GM19397 (cell line): ENCODE results near the gene MTMR1.

Source experiments
- ATAC-seq: cut with Tn5 transposase; IDR thresholded peaks from one replicate; pipeline ENCODE4 v1.9.1; 2021; ENCODE audit warnings: mild to moderate bottlenecking, moderate library complexity; ENCODE audit not compliant: unreplicated experiment

MTMR1 gene

DNA sequence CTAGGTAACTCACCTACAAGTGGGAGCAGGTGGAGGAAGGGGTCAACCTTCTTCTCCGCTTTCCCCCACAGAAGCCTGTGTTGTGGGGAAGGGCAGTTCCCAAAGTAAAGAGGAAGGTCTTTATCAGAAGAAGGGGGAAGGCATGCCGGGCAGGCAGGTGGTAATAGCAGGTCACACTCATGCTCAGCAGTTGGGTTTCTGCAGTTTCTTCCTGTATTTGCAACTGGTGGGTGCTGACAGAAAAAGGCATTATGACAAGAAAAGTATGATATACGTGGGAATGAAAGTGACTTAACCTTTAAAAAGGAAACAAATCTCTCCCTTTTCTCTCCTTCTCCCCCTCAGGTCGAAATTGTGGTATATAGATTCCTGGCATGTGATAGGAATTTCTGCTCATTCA, 3.7 kb downstream of the MTMR1 start:
- ATAC-seq = no peak

DNA sequence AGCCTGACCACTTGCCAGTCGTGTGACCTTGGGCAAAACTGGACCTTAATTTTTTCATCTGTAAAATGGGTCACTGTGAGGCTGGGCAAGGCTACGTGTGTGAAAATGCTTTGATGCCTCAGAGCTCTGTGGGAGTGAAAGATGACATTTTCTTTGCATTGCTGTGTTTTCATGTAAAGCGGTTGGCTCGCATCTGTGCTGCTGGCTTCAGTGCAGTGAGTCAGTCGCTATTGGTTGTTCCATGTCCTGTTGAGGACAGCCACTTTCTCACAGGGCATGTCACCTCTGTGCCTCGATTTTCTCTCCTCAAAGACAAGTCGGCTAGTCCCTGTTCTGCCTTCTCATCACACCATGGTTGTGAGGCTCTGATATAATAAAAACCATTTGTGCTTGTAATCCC, 4.4 kb downstream of the MTMR1 start:
- no peak for ATAC-seq

DNA sequence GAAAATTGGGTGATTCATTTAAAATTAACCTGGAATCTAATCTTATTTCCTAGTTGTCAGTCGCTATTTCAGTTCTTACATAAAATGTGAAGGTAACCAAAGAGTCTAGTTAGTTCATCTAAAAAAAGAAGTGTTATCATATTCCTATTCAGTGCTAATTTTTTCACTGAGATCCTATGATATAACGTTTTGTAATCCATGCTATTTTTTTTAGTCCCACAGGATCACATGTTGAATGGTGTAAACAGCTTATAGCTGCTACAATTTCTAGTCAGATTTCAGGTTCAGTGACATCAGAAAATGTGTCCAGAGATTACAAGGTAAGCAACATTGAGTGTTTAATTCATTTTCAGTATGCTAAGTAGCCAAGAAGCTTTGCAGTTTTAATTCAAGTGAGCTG, 5.8 kb downstream of the MTMR1 start:
- ATAC-seq = no peak

DNA sequence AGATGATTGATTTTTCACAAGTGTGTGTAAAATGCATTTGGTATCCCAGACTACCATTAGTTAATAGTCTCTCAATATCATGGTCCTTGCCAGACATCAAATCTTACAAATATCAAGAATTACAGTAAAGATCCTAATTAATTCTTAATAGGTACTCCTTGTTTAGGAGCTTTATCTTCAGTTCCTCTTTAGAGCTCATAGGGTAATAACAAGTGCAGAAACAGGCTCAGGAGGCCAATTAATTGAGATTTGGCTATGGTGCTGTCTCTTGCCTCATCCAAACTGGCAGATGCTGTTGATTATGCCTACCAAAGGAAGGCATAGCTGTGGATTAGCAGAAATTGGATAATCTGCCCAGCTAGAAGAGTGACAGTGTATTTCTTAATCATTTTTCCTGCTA, 6.9 kb downstream of the MTMR1 start:
- ATAC-seq = no peak

DNA sequence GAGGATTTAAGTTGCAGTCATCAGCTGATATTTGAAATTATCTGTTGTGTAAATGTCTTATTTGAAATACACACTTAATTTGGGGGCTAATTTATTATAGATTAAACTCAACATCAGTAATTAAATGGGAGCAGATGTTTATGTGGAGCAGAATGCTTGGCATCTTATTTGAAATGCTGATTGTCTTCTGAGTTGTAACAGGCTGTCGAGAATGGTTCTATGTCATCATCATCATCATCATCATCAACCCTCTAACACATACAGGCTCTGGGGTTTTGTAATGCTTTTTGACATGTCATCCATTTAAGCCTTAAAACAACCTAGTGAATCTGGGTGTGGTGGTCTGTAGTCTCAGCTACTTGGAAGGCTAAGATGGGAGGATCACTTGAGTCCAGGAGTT, 8.2 kb downstream of the MTMR1 start:
- ATAC-seq = no peak

DNA sequence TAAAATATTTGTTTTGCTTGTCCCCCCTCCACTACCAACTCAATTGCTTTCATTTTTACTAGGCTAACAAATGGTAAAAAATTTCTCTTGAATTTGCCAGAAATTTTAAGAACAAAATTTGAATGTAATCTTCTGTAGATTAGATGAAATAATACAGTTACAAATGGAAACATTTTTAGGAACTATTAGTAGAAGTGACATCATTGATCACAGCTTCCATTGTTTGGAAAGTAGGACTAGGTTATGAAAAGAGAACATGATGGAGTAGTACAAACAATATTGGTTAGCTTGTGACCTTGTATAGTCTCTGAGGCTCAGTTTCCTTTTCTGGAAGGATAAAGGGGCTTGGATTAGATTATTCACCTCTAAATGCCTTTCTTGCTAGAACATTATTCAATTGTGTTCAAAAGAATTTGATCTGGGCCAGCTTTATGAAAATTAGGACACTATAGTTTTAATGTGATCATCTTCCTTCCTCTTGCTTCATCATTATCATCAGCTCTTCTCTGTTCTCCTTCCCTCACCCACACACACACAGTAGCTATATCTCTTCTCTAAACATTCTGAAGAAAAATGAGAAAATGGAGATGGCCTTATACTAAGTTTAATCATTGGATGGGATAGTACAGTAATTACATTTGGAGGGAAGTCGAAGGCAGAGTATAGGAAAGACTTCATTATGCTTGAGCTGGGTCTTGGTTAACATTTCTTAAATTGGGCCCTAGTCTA, 9.9 kb downstream of the MTMR1 start:
- no peak for ATAC-seq

DNA sequence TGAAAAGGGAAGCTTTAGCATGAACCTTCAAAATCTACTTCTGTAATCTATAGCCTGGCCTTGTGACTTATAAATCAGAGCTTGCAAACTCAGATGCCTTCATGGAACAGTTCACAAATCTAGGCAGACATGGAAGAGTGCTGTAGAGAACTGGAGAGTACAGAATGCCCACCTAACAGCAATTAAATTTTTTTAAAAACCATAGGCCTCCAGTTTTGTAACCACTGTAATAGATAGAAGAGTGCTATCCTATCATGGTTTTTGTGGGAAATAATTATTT, 10.4 kb downstream of the MTMR1 start:
- no peak for ATAC-seq

DNA sequence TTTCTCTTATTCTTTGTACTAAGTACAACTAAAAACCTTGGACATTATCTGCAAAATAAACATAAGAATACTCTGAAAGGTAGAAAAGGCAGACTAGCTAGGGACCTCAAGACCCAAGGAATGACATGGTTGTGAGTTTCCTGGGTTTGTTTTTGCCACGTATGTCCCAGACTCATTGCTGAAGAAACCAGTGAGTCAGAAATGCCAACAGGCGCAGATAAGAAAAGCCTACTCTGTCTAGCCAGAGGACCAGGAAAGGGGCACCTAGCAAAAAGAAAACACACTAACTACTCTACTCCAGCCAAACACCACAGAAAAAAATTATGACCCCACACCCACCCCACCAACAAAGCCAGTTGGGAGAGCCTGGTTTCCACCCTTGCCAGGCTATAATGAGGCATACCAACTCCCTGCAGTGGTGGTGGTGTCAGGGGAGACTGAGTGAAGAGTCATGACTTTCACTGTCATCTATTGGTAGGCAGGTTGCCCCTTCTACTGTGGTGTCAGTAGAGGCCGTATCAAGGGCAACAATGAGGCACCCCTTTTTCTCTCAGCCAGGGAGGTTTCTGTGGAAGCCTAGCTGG, 10.9 kb downstream of the MTMR1 start:
- ATAC-seq = no peak

DNA sequence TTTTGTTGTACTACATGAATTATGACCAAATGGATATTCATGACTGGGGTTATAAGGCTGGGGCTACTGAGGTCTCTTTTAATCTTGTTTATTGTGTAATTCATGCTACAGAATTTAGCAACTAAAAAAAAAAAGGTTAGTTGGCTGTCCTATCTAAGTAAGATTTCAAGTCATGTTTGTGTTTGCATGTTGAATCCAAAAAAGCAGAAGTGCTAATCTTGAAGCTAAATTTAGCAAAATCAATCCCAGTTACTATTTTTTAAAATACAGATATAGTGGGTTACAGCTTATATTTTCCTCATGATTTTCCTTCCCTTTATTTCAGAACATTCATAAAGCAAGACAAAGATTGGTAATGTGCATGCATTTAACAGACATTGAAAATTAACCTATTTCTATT, 19.4 kb downstream of the MTMR1 start:
- ATAC-seq = no peak

DNA sequence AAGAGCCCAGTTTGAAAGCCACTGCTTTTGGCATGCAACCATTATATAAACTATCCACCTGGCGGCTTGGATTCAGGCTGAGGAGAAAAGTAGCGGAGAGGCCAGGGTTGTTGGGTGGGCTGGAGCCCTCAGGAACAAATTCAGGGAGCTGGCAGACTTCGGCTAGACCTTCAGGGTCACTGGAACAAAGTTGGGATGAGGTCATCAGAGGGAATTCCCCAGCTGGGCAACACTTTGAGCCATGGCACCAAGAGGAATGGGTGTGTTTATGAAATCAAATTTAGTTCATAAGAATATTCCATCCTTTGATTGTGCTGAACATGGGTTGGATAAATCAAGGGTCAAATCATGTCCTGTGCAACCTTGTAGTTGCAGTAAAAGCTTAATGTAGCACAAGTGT, 22.0 kb downstream of the MTMR1 start:
- no peak for ATAC-seq

DNA sequence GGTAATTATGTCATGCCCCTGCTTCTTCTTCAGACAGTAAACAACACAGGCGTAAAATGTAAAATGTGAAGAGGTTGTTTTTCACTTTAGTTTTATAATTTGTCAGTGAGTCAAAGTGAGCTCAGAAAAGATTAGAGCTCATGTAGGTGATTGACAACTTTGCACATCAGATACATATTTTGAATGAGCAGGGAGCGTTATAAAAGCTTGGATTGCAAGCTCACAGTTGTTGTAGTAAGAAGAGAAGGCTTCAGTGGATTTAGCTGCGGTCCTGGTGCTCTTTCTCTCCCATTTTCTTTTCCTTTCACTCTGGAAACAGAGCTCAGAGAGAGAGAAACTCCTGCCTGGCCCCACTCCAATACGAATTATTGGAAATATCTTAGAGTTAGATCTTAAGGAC, 26.4 kb downstream of the MTMR1 start:
- no peak for ATAC-seq

DNA sequence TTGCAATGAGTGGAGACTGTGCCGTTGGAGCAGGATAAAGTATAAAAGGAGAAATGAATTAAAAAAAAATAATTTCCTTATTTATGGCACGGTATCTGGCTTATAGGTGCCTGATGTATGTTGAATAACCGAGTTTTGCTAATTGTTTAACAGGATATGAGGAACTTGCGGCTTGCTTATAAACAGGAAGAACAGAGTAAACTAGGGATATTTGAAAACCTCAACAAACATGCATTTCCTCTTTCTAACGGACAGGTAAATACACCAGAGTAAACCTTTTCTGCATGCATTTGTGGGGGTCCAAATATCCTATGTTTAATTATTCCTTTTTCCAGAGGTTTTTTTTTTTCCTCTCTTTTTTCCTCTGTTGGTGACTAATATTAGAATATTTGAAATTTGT, 36.8 kb downstream of the MTMR1 start:
- ATAC-seq = no peak

DNA sequence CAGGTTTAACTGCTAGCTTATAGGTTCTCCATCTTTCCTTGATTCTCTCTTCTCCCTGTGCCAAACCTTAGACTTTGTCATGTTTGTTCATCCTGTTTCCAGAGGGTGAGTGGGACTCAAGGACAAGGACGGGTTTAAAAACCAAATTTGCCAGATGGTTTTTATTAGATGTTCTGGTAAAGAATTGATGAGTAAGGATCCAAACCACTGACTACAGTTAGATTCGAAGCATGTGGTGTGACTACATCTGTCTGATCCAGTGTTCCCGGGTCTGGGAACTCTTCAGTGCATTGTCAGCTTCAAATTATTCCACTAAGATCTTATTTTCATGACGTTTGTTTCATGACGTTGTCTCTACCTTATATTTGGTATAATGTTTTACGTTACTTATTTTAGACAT, 37.5 kb downstream of the MTMR1 start:
- no peak for ATAC-seq

DNA sequence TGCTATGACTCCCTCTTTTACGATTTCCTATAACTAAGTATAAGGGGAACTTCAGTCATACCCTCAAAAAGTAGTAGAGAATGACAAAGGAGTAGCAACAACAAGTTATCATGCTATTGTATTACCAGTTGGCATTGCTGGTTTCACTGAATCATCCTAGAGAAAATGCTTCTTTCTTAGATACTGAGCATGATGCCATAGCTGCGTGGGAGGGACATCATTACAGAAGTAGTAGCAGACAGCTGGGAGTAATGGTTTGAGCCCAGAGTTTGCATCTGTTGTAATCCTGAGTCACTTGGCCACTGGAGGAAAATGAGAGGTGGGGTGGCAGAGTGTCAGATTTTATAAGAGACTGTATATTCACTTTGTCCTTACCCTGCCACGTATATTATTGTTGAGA, 38.6 kb downstream of the MTMR1 start:
- no peak for ATAC-seq

DNA sequence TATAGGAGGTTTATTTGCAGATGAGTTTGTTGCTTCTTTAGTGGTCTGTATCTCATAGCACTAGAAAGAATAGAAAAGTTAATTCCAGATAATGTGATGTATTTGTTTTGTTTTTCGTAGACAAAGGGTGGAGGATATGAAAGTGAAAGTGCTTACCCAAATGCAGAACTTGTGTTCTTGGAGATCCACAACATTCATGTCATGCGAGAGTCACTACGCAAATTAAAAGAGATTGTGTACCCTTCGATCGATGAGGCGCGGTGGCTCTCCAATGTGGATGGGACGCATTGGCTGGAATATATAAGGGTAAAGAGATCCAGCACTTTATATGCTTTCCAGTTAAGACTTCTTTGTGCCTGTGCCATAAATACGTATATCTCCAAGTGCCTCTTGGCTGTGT, 43.3 kb downstream of the MTMR1 start:
- ATAC-seq = no peak

DNA sequence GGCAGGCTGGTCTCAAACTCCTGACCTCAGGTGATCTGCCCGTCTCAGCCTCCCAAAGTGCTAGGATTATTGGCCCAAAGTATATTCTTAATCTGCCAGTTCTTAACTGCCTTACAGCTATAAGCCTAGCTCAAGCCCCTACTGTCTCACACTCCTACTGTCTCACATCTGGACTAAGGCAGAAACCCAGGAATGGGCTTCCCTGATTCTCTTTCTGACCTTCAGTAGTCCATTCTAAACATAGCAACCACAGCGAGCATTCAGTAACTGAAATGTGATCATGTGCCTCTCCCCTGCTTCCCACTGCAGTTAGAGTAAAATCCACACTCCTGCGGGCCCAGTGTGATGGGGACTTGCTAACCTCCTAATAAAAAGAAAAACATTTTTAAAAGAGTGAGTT, 58.9 kb downstream of the MTMR1 start:
- ATAC-seq = no peak

DNA sequence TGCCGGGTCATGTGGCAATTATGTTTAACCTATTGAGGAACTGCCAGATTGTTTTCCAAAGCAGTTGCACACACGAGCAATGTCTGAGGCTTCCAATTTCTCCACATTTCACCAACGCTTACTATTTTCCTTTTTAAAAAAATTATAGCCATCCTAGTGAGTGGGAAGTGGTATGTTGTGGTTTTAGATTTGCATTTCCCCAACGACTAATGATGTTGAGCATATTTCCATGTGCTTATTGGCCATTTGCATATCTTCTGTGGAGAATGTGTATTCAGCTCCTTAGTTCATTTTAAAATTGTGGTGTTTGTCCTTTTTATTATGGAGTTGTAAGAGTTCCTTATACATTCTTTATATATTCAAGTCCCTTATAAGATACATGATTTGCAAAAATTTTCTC, 60.2 kb downstream of the MTMR1 start:
- no peak for ATAC-seq

DNA sequence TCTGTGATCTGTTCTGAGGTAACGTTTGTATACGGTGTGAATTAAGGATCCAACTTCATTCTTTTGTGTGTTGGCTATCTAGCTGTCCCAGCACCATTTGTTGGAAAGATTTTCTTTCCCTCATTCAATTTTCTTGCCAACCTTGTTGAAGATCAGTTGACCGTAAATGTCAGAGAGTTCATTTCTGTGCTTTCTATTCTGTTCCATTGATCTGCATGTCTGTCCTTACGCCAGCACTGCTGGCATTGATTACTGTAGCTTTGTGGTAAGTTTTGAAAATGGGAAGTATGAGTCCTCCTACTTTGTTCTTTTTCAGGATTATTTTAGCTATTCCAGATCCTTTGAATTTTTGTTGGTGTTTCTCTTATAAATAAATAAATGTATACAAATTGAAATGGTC, 60.8 kb downstream of the MTMR1 start:
- no peak for ATAC-seq

DNA sequence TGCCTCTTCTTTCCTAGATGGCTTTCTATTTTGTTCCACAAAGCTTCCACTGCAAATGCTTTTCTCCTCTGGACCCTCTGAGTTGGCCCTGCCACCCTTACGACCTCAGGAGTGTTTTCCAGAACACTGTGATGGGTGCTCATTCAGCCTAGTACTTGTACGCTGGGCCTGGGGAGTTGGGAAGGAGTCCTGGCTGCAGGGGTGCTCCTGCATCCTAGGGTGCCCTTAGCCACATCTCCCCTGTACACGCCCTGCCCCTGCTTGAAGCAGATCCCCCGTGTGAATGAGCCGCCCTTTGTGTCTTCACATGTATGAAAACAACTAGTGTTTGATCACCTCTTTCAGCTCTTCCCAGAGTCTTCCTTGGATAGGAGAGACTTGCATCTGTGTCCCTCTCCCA, 64.2 kb downstream of the MTMR1 start:
- ATAC-seq = no peak

DNA sequence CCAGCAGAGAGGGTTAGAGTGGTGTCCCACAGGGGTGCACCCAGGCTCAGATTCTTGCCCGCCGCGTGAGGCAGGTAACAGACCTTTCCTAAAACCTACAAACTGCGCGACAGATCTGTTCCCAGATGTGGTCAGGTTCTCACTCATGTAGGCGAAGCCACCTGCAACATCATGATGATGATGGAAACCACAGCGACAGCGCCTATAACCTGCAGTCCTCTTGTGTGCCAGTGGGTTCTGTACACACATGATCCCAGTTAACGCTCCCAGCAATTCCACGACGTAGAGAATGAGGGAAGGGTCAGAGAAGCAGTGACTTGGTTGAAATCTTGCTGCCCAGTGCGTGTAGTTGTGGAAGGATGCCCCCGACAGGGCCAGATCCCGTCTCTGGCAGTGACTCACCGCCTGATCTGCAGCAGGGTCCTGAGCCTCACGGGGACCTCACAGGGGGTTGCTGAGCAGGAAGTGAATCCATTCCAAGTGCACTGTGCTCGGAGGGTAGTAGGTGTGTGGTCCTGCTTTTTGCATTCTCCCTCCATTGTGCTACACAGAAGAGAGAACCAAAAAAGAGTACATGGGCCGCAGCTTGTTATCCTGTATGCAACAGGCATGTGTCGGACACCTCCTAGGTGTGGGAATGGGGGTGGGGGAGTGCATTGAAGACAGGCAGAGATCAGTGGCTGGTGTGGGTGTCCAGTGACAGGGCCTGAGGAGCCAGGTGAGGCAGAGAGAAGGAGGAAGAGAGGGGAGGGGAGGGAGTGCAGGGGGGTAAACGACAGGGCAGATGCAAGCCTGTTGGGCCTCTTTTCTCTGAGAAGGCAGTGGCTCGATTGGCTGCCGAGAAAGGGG, 66.6 kb downstream of the MTMR1 start:
- no peak for ATAC-seq

DNA sequence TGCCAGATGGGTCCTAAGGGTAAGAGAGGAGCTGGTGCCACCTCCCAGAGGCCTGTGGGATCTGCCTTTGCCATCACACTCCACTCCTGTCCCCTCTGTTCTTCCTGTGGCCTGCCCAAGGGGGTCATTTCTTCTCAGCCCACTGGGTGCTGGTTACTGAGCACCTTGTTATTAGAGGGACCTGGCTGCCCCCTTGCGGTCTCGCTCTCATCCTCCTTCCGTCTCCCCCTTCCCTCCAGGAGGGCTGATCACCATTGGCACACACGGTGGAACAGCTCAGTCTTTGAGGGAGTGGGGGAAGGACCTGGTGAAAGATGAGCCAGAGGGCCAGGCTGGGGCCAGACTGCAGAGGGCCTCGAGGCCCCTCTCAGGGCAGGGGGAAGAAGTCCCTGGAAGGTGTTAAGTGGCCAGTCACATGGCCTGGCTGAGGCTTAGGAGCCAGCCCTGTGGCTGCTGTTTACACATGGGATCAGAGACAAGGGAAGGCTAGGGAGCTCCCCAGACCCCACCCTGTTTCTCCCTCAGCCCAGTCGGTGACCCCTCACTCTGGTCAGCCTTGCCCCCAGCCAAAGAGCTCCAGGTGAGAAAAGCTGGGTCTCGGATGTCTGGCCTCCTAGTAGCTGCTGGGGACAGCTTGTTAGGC, 68.1 kb downstream of the MTMR1 start:
- ATAC-seq = no peak

DNA sequence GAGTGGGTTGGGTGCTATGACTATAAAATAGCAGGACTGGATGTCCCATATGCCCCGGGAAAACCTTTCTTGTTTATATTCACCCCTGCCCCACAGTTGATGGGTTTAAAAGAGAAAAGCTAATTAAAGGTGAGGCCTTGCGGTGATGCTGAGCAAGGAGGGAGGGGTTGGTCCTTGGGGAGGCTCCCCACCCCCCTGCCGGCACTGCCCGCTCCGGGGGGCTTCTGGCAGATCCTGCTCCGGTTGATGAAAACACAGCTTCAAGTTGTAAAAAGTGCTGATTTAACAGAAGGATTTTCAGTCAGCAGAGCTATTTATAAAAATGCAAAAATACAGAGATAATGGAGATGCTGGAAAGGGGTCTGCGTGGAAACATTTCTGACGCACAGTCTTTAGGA, 68.6 kb downstream of the MTMR1 start:
- ATAC-seq = no peak
